H9 (cell line): ENCODE data around the gene TTC7B. TPM values are rescaled to one million over a fixed set of nuclear protein-coding genes. Genes with fewer than 3 reads are reported as not detected.

Source experiments
- DNase-seq: peaks from one replicate; pipeline ENCODE4 v3.0.0-alpha.2; 2017
- H2AFZ ChIP-seq: one replicate; pipeline ENCODE4 v1.6.1; 2013; ENCODE audit warnings: mild to moderate bottlenecking, low read length, control low read depth, moderate library complexity
- H2AK5ac ChIP-seq: 2 replicates; pipeline ENCODE4 v1.6.1; 2013; ENCODE audit warnings: low read length, control low read depth, mixed read lengths; ENCODE audit not compliant: insufficient read length
- H2BK120ac ChIP-seq: one replicate; pipeline ENCODE4 v1.6.1; 2013; ENCODE audit warnings: low read depth, mild to moderate bottlenecking, low read length, control low read depth, inconsistent platforms; ENCODE audit not compliant: poor library complexity, severe bottlenecking
- H2BK12ac ChIP-seq: 2 replicates; pipeline ENCODE4 v1.6.1; 2013; ENCODE audit warnings: low read length, control low read depth, mixed read lengths, low read depth; ENCODE audit not compliant: insufficient read length
- H2BK15ac ChIP-seq: 2 replicates; pipeline ENCODE4 v1.6.1; 2013; ENCODE audit warnings: low read depth, low read length, control low read depth
- H2BK20ac ChIP-seq: one replicate; pipeline ENCODE4 v1.6.1; 2013; ENCODE audit warnings: low read depth, mild to moderate bottlenecking, low read length, control low read depth, inconsistent platforms; ENCODE audit not compliant: poor library complexity, severe bottlenecking
- H2BK5ac ChIP-seq: 2 replicates; pipeline ENCODE4 v1.6.1; 2013; ENCODE audit warnings: low read length, control low read depth, mixed read lengths; ENCODE audit not compliant: insufficient read length
- H3K14ac ChIP-seq: 2 replicates; pipeline ENCODE4 v1.6.1; 2013; ENCODE audit warnings: low read length, control low read depth; ENCODE audit not compliant: insufficient read depth
- H3K18ac ChIP-seq: 2 replicates; pipeline ENCODE4 v1.6.1; 2013; ENCODE audit warnings: low read depth, mild to moderate bottlenecking, mixed read lengths, low read length, control low read depth; ENCODE audit not compliant: insufficient read length
- H3K23ac ChIP-seq: 2 replicates; pipeline ENCODE4 v1.6.1; 2013; ENCODE audit warnings: low read length, control low read depth, mixed read lengths, low read depth; ENCODE audit not compliant: insufficient read length
- H3K23me2 ChIP-seq: 2 replicates; pipeline ENCODE4 v1.6.1; 2013; ENCODE audit warnings: low read depth, mild to moderate bottlenecking, mixed read lengths, low read length, control low read depth; ENCODE audit not compliant: insufficient read length, poor library complexity, severe bottlenecking
- H3K27ac ChIP-seq: 2 replicates; pipeline ENCODE4 v1.5.1; 2013; ENCODE audit warnings: low read length, control low read depth, mixed read lengths, low read depth; ENCODE audit not compliant: insufficient read length
- H3K27me3 ChIP-seq: 2 replicates; pipeline ENCODE4 v1.6.1; 2013; ENCODE audit warnings: low read length, control low read depth, inconsistent platforms; ENCODE audit not compliant: insufficient read depth
- H3K4ac ChIP-seq: 2 replicates; pipeline ENCODE4 v1.6.1; 2013; ENCODE audit warnings: low read depth, mild to moderate bottlenecking, control low read depth, inconsistent platforms, low read length, moderate library complexity
- H3K4me1 ChIP-seq: 2 replicates; pipeline ENCODE4 v1.6.1; 2013; ENCODE audit warnings: low read length, control low read depth, inconsistent platforms; ENCODE audit not compliant: insufficient read depth
- H3K4me2 ChIP-seq: 2 replicates; pipeline ENCODE4 v1.6.1; 2013; ENCODE audit warnings: low read length, control low read depth, mixed read lengths; ENCODE audit not compliant: insufficient read length, insufficient read depth
- H3K56ac ChIP-seq: 2 replicates; pipeline ENCODE4 v1.6.1; 2013; ENCODE audit warnings: low read depth, mild to moderate bottlenecking, mixed read lengths, low read length, control low read depth; ENCODE audit not compliant: insufficient read length
- H3K79me1 ChIP-seq: 2 replicates; pipeline ENCODE4 v1.6.1; 2013; ENCODE audit warnings: low read depth, mild to moderate bottlenecking, moderate library complexity, low read length, control low read depth, inconsistent platforms; ENCODE audit not compliant: insufficient read depth, poor library complexity, severe bottlenecking
- H3K79me2 ChIP-seq: 2 replicates; pipeline ENCODE4 v1.6.1; 2013; ENCODE audit warnings: low read length, control low read depth, inconsistent platforms; ENCODE audit not compliant: insufficient read depth
- H3K9ac ChIP-seq: 2 replicates; pipeline ENCODE4 v1.6.1; 2013; ENCODE audit warnings: low read length, control low read depth, mixed read lengths; ENCODE audit not compliant: insufficient read length; ENCODE audit errors: extremely low read depth
- H3K9me3 ChIP-seq: one replicate; pipeline ENCODE4 v1.6.1; 2013; ENCODE audit warnings: low read depth, low read length, inconsistent platforms; ENCODE audit not compliant: control insufficient read depth
- H3T11ph ChIP-seq: one replicate; pipeline ENCODE4 v1.6.1; 2013; ENCODE audit warnings: mild to moderate bottlenecking, low read length, control low read depth, inconsistent platforms
- H4K20me1 ChIP-seq: one replicate; pipeline ENCODE4 v1.6.1; 2013; ENCODE audit not compliant: control insufficient read depth, insufficient read length, insufficient read depth
- H4K5ac ChIP-seq: 2 replicates; pipeline ENCODE4 v1.6.1; 2013; ENCODE audit warnings: low read depth, mild to moderate bottlenecking, mixed read lengths, low read length, control low read depth; ENCODE audit not compliant: insufficient read length
- H4K8ac ChIP-seq: replicated peaks from 2 replicates; pipeline ENCODE4 v1.6.1; 2013; ENCODE audit warnings: low read length, control low read depth, mixed read lengths, low read depth; ENCODE audit not compliant: insufficient read length
- H4K91ac ChIP-seq: 2 replicates; pipeline ENCODE4 v1.6.1; 2013; ENCODE audit warnings: low read depth, mild to moderate bottlenecking, moderate library complexity, mixed read lengths, low read length, control low read depth; ENCODE audit not compliant: insufficient read length
- H3K27ac Mint-ChIP-seq, 3 experiments: 2 replicates in 2 of 3; 3 replicates in 1 of 3; pipeline ENCODE4 v1.8.0; 2020 to 2021; ENCODE audit warnings: mixed read lengths in 3 of 3, mild to moderate bottlenecking in 1 of 3, moderate library complexity in 1 of 3
- H3K27me3 Mint-ChIP-seq: 2 replicates; pipeline ENCODE4 v1.8.0; 2021; ENCODE audit warnings: low read depth, mild to moderate bottlenecking, moderate library complexity, mixed read lengths
- H3K36me3 Mint-ChIP-seq, 3 experiments: 2 replicates in 2 of 3; 3 replicates in 1 of 3; pipeline ENCODE4 v1.8.0; 2020 to 2021; ENCODE audit warnings: low read depth in 3 of 3, mixed read lengths in 3 of 3; ENCODE audit not compliant: insufficient read depth in 1 of 3
- H3K4me1 Mint-ChIP-seq, 2 experiments: 2 replicates each; pipeline ENCODE4 v1.8.0; 2020; ENCODE audit warnings: mixed read lengths in 2 of 2
- H3K4me3 Mint-ChIP-seq, 2 experiments: 2 replicates in 1 of 2; 3 replicates in 1 of 2; pipeline ENCODE4 v1.8.0; 2020 to 2021; ENCODE audit warnings: mild to moderate bottlenecking in 2 of 2, mixed read lengths in 2 of 2, moderate library complexity in 1 of 2
- H3K9me3 Mint-ChIP-seq, 2 experiments: 2 replicates in 1 of 2; 3 replicates in 1 of 2; pipeline ENCODE4 v1.8.0; 2020; ENCODE audit warnings: mild to moderate bottlenecking in 2 of 2, mixed read lengths in 2 of 2, moderate library complexity in 1 of 2
- WGBS: extraction: QIAGEN DNeasy Blood & Tissue Kit; methylation state at CpG from one replicate; pipeline ENCODE4 v1.1.7; 2013; ENCODE audit warnings: missing lambda C conversion rate, low lambda C conversion rate, mixed read lengths; ENCODE audit not compliant: insufficient read length; ENCODE audit errors: extremely low coverage; 5-methylcytosine and 5-hydroxymethylcytosine counted together
- total RNA-seq: library from RNA; stranded (reverse); gene quantifications from 2 replicates; pipeline ENCODE4 v1.2.1, GENCODE V29; 2021
- TF ChIP-seq, protein P1 (sequence below): fragments of 200-600 bp; sonication (generic); conservative IDR thresholded peaks from 3 replicates; pipeline ENCODE4 v1.8.0; 2021; ENCODE audit warnings: antibody characterized with exemption, mild to moderate bottlenecking

The TTC7B gene
- total RNA-seq, 1 experiment from 2014 or later: 33.7 TPM

DNA sequence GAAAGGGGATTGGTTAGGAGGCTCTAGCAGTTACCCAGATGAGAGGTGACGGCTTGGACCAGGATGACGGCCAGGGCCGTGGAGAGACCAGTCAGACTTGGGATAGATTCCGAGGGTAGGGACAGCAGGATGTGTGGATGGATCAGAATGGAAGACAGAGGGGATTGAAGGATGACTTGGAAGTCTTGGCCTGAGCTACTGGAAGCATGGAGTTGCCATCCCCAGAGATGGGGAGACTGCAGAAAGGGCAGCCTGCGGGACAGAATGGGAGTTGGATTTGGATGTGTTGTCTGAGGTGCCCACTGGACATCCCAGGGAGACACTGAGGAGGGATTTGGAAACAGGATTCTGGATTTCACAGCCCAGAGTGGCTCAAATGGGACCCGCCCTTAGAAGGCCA lies 317.1 kb downstream of the TTC7B start:
- Mint-ChIP-seq H3K36me3 (no peaks in the 10 kb centered on the region; a peak in 2 of 7 replicates), H3K4me1 (peaks cover 33 to 35% of the 10 kb centered on the region in 2 experiments), H3K27ac (peak overlapping the region in 1 of 3 experiments; percentile 17; a peak in 1 of 7 replicates), H3K27me3 (peaks cover 5% of the 10 kb centered on the region), H3K4me3 (no peak overlapping the region), H3K9me3 (no peaks in the 10 kb centered on the region; a peak in 2 of 5 replicates)
- Histone ChIP-seq H2AFZ (no peak overlapping the region), H2BK20ac (no peak overlapping the region), H2BK120ac (no peak overlapping the region), H4K20me1 (no peaks in the 10 kb centered on the region), H3K27me3 (no peaks in the 10 kb centered on the region), H2BK15ac (no peak overlapping the region), H3K4ac (no peak overlapping the region), H2BK12ac (no peak overlapping the region), H3K56ac (no peak overlapping the region), H2AK5ac (no peak overlapping the region), H3K23ac (no peak overlapping the region), H3K27ac (no peak overlapping the region), H3K79me1 (no peaks in the 10 kb centered on the region), H3K23me2 (no peaks in the 10 kb centered on the region), H4K5ac (no peak overlapping the region), H3T11ph (no peak overlapping the region), H4K91ac (no peak overlapping the region), H3K14ac (no peak overlapping the region), H3K79me2 (no peaks in the 10 kb centered on the region; the same call in 1 of the 2 replicates), H3K9ac (no peak overlapping the region), H3K9me3 (no peaks in the 10 kb centered on the region), H3K18ac (no peak overlapping the region), H3K4me1 (peaks cover 5% of the 10 kb centered on the region; the same call in 1 of the 2 replicates), H3K4me2 (no peak overlapping the region), H2BK5ac (no peak overlapping the region), H4K8ac (no peak overlapping the region)
- DNase-seq: no peak
- TF ChIP-seq, protein P1, sequence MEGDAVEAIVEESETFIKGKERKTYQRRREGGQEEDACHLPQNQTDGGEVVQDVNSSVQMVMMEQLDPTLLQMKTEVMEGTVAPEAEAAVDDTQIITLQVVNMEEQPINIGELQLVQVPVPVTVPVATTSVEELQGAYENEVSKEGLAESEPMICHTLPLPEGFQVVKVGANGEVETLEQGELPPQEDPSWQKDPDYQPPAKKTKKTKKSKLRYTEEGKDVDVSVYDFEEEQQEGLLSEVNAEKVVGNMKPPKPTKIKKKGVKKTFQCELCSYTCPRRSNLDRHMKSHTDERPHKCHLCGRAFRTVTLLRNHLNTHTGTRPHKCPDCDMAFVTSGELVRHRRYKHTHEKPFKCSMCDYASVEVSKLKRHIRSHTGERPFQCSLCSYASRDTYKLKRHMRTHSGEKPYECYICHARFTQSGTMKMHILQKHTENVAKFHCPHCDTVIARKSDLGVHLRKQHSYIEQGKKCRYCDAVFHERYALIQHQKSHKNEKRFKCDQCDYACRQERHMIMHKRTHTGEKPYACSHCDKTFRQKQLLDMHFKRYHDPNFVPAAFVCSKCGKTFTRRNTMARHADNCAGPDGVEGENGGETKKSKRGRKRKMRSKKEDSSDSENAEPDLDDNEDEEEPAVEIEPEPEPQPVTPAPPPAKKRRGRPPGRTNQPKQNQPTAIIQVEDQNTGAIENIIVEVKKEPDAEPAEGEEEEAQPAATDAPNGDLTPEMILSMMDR: no peak
- WGBS: no CpG with 5 or more reads among the region's 6 CpGs
